ENCODE measurements around the gene HS6ST3. TPM values are rescaled to one million over a fixed set of nuclear protein-coding genes. Genes with fewer than 3 reads are reported as not detected.

The HS6ST3 gene
- total RNA-seq, 4 donors from 2014 or later, result 0.16 to 0.27 TPM; not detected in 2

GRCh38 chr13:96728463-96728862 lies 638.6 kb downstream of the HS6ST3 start:
- no peak for DNase-seq
- intact Hi-C loops (cut with DNase I; ENCODE audit: low total_unique reads), result no loop called here
- H3K9me3 ChIP-seq, result peaks cover 0 to 3% of the 10 kb centered on the region in 2 donors
- TF ChIP-seq EP300 (IDR thresholded peaks at IDR 0.05; ENCODE audit: low read depth) (no peak), POLR2AphosphoS5 (IDR thresholded peaks at IDR 0.05) (no peak), POLR2A (IDR thresholded peaks at IDR 0.05) (no peak)
- TF ChIP-seq, protein P1, sequence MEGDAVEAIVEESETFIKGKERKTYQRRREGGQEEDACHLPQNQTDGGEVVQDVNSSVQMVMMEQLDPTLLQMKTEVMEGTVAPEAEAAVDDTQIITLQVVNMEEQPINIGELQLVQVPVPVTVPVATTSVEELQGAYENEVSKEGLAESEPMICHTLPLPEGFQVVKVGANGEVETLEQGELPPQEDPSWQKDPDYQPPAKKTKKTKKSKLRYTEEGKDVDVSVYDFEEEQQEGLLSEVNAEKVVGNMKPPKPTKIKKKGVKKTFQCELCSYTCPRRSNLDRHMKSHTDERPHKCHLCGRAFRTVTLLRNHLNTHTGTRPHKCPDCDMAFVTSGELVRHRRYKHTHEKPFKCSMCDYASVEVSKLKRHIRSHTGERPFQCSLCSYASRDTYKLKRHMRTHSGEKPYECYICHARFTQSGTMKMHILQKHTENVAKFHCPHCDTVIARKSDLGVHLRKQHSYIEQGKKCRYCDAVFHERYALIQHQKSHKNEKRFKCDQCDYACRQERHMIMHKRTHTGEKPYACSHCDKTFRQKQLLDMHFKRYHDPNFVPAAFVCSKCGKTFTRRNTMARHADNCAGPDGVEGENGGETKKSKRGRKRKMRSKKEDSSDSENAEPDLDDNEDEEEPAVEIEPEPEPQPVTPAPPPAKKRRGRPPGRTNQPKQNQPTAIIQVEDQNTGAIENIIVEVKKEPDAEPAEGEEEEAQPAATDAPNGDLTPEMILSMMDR (IDR thresholded peaks at IDR 0.05), result no peak
- in situ Hi-C loops (cut with MboI; ENCODE audit: low pct_ligation_motif_present in 1 of 4, low pct_unique_long_range_greater_than_20kb in 1 of 4, low sequenced_read_pairs in 3 of 4), result no loop called here
- H3K27me3 ChIP-seq, result no peaks in the 10 kb centered on the region
- no peak overlapping the region for H3K27ac ChIP-seq
- H3K4me3 ChIP-seq, result no peak overlapping the region
- no peaks in the 10 kb centered on the region for H3K4me1 ChIP-seq
- no peaks in the 10 kb centered on the region for H3K36me3 ChIP-seq
- 85 to 92% methylated on average over 2 of the region's 2 CpGs for WGBS, 2 donors (ENCODE audit: low coverage in 1 of 2)

DNA sequence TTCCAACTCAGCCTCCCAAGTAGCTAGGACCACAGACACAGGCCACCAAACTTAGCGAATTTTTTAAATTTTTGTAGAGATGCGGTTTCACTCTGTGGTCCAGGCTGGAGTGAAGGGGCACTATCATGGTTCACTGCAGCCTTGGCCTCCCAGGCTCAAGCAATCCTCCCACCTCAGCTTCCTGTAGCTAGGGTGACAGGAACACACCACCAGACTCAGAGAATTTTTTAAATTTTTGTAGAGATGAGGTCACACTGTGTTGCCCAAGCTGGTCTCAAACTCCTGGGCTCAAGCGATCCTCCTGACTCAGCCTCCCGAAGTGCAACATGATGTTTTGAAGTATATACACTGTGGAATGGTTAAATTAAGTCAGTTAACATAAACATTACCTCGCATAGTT lies 640.8 kb downstream of the HS6ST3 start:
- Histone ChIP-seq H3K36me3 (no peaks in the 10 kb centered on the region), H3K4me3 (no peak overlapping the region), H3K27me3 (no peaks in the 10 kb centered on the region), H3K9me3 (peaks cover 0 to 3% of the 10 kb centered on the region in 2 donors), H3K27ac (no peak overlapping the region), H3K4me1 (no peaks in the 10 kb centered on the region)
- in situ Hi-C loops (cut with MboI; ENCODE audit: low pct_ligation_motif_present in 1 of 4, low pct_unique_long_range_greater_than_20kb in 1 of 4, low sequenced_read_pairs in 3 of 4), result no loop called here
- WGBS, 2 donors (ENCODE audit: low coverage in 1 of 2), result 77 to 79% methylated on average over 5 of the region's 5 CpGs
- no peak for DNase-seq
- intact Hi-C loops (cut with DNase I; ENCODE audit: low total_unique reads), result no loop called here
- TF ChIP-seq, protein P1 (IDR thresholded peaks at IDR 0.05), result no peak
- TF ChIP-seq POLR2A (IDR thresholded peaks at IDR 0.05) (no peak), POLR2AphosphoS5 (IDR thresholded peaks at IDR 0.05) (no peak), EP300 (IDR thresholded peaks at IDR 0.05; ENCODE audit: low read depth) (no peak)

GRCh38 chr13:96734499-96734898 lies 644.6 kb downstream of the HS6ST3 start:
- no peak for DNase-seq
- H3K9me3 ChIP-seq, result no peaks in the 10 kb centered on the region
- H3K27ac ChIP-seq, result no peak overlapping the region
- intact Hi-C loops (cut with DNase I; ENCODE audit: low total_unique reads) (no loop called here), in situ Hi-C loops (cut with MboI; ENCODE audit: low pct_ligation_motif_present in 1 of 4, low pct_unique_long_range_greater_than_20kb in 1 of 4, low sequenced_read_pairs in 3 of 4) (no loop called here)
- TF ChIP-seq POLR2AphosphoS5 (IDR thresholded peaks at IDR 0.05), result no peak
- no peak for TF ChIP-seq EP300 (IDR thresholded peaks at IDR 0.05; ENCODE audit: low read depth)
- TF ChIP-seq, protein P1 (IDR thresholded peaks at IDR 0.05), result no peak
- TF ChIP-seq POLR2A (IDR thresholded peaks at IDR 0.05), result no peak
- WGBS, 2 donors (ENCODE audit: low coverage in 1 of 2), result 81 to 93% methylated on average over 4 of the region's 4 CpGs
- no peaks in the 10 kb centered on the region for H3K4me1 ChIP-seq
- no peak overlapping the region for H3K4me3 ChIP-seq
- no peaks in the 10 kb centered on the region for H3K27me3 ChIP-seq
- no peaks in the 10 kb centered on the region for H3K36me3 ChIP-seq

GRCh38 chr13:96741779-96742178 lies 651.9 kb downstream of the HS6ST3 start:
- no peaks in the 10 kb centered on the region for H3K36me3 ChIP-seq
- DNase-seq, result no peak
- intact Hi-C loops (cut with DNase I; ENCODE audit: low total_unique reads), result no loop called here
- H3K4me1 ChIP-seq, result no peaks in the 10 kb centered on the region
- TF ChIP-seq, protein P1 (IDR thresholded peaks at IDR 0.05), result no peak
- TF ChIP-seq EP300 (IDR thresholded peaks at IDR 0.05; ENCODE audit: low read depth), result no peak
- TF ChIP-seq POLR2A (IDR thresholded peaks at IDR 0.05), result no peak
- TF ChIP-seq POLR2AphosphoS5 (IDR thresholded peaks at IDR 0.05), result no peak
- in situ Hi-C loops (cut with MboI; ENCODE audit: low pct_ligation_motif_present in 1 of 4, low pct_unique_long_range_greater_than_20kb in 1 of 4, low sequenced_read_pairs in 3 of 4), result no loop called here
- H3K9me3 ChIP-seq, result no peaks in the 10 kb centered on the region
- no peaks in the 10 kb centered on the region for H3K27me3 ChIP-seq
- H3K27ac ChIP-seq, result no peak overlapping the region
- H3K4me3 ChIP-seq, result no peak overlapping the region
- WGBS, 2 donors (ENCODE audit: low coverage in 1 of 2), result 64 to 70% methylated on average over 3 of the region's 3 CpGs

Data from transverse colon (tissue), 4 donors.